OCI-M1 (cell line): ENCODE measurements around the gene SLC43A1.

ENCODE experiments used
- DNase-seq: peaks from one replicate; lab custom pipeline; 2025; lab: John Stamatoyannopoulos, UW

The SLC43A1 gene

GRCh38 chr11:57527056-57527631 is 11.6 kb upstream of the SLC43A1 start:
- peak; percentile 82 for DNase-seq

DNA sequence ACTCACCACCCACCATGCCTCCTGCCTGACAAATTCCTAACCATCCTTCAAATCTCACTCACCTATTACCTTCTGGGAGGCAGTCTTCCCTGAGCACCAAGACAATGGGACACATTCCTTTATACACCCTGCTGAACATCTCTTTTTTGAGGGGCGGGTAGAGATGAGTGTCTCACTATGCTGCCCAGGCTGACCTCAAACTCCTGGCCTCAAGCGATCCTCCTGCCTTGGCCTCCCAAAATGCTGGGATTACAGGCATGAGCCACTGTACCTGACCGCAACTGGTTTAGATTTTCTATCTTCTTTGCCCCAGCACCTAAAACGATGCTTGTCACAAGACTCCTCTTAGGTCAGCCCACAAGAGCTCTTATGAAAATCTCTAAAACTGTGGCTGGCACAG is 7.9 kb upstream of the SLC43A1 start:
- DNase-seq = no peak

DNA sequence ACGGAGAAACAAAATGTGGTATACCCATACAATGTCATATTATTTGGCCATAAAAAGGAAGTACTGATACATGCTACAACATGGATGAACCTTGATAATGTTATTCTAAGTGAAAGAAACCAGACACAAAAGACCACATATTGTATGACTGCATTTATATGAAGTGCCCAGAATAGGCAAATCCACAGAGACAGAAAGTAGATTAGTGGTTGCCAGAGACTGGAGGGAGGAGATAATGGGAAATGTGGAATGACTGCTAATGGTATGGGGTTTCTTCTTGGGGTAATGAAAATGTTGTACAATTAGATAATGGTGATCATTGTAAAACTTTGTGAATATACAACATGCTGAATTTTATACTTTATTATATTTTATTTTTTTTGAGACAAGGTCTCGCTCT is 5.6 kb upstream of the SLC43A1 start:
- DNase-seq = peak; percentile 27

DNA sequence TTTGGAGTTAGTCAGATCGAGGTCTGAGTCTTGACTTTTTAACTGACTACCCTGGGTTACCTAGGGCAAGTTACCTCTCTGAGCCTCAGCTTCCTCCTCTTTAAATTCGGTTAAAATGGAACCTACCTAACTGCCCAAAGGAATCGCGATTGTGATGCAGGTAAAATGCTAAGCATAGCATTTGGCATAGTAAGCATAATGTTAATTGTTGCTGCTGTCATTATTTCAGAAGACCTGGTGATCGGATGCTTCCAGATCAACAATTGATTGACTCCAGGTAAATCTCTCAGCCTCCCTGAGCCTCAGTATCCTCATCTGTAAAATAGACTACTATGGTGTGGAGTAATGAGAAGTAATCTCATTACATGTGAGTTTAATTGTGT is 550 bp upstream of the SLC43A1 start:
- no peak for DNase-seq

- DNase-seq = peak; percentile 64
Measured at GRCh38 chr11:57514538-57515331, 767 bp downstream of the SLC43A1 start.

GRCh38 chr11:57513911-57514537 is 1.5 kb downstream of the SLC43A1 start:
- DNase-seq = peak; percentile 64

- no peak for DNase-seq
Measured at GRCh38 chr11:57513452-57513795, 2.1 kb downstream of the SLC43A1 start.

- peak; percentile 71 for DNase-seq
Measured at GRCh38 chr11:57512646-57513451, 2.7 kb downstream of the SLC43A1 start.

GRCh38 chr11:57511741-57512430 is 3.6 kb downstream of the SLC43A1 start:
- DNase-seq = peak; percentile 18

DNA sequence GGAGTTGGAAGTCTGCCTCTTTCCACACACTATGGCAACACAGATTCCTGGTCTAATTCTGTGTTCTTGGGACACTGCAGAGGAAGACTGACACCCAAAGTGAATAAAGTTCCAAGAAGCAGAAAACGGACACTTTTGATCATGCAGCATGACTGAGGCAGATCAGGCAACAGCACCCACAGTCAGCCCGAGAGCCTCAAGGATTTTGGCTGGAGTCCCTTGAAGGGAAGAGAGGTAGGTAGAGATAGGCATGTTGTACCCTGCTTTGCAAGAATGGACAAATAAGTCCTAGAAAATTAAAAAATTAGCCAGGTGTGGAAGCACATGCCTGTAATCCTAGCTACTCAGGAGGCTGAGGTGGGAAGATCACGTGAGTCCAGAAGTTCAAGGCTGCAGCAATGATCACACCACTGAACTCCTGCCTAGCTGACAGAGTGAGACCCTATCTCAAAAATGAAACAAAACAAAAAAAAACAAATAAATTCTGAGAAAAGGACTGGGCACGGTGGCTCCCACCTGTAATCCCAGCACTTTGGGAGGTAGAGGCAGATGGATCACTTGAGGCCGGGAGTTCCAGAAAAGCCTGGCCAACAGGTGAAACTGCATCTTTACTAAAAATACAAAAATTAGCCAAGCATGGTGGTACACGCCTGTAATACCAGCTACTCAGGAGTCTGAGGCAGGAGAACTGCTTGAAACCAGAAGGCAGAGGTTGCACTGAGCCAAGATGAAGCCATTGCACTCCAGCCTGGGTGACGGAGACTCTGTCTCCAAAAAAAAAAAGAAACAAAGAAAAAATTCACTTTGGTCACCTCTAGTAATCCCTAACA is 6.9 kb downstream of the SLC43A1 start:
- no peak for DNase-seq

GRCh38 chr11:57506522-57506921 is 9.0 kb downstream of the SLC43A1 start:
- no peak for DNase-seq

DNA sequence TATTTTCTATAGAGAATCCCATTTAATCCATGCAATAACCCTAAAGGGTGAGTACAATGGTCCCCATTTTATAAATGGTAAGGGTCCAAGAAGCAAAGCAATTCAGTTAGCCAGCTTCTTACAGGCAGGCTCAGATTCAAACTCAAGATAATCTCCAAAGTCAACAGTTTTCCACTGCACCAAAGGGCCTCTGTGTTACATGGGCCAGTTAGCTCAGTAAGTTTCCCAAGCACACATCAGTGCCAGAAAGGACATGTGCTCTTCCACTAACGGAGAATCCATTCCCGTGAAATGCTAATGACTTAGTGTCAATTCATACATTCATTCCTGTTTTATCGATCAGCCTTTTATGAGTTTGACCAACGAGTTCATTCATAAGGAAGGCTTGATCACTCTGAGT is 11.0 kb downstream of the SLC43A1 start:
- no peak for DNase-seq

GRCh38 chr11:57502870-57503269 is 12.6 kb downstream of the SLC43A1 start:
- no peak for DNase-seq

DNA sequence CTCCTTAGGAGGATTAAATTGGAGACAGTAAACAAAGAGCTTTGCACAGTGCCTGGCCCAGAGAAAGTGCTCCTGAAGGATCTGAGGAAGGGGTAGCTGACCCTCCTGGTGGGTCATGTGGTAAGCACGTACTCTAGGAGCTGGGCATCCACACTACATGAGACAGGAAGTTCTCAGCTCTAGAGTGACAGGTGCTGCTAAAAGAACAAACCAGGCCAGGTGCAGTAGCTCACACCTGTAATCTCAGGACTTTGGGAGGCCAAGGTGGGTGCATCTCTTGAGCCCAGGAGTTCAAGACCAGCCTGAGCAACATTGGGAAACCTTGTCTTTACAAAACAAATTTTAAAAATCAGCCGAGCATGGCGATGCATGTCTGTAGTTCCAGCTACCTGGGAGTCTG is 13.1 kb downstream of the SLC43A1 start:
- no peak for DNase-seq

DNA sequence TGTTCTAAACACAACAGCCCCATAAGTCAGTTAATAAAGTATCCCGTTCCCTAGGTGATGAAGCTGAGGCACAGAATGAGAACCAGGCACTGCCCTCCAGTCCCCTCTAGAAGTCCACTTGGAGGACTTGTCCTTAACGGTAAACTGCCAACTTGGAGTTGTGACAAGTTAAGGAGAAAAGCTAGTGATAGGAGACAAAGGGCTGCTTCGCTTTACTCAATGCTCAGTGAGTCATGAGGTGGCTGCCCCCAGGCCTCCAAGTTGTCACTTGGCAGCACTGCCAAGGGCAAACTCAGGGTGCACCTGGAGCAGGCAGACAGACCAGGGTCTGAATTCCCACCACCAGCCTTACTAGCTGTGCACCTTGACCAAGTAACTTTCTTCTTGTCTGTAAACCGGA is 13.5 kb downstream of the SLC43A1 start:
- no peak for DNase-seq

DNA sequence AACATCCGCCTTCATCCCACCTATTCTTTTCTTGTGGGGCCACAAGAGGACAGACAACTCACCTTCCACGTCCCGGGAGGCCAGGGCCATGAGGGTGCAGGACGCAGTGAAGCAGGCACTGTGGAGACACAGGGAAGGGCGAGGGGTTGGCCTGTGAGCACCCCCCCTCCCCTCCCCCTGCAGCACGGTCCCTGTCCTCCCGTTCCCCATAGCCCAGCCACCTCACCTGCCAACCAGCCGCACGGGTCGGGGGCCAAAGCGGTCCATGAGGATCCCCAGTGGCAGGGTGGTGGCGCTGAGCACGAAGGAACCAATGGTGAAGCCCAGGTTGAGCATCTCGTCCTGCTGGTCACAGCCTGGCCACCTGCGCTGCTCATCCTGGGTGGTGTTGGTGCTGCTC is 14.6 kb downstream of the SLC43A1 start:
- no peak for DNase-seq

DNA sequence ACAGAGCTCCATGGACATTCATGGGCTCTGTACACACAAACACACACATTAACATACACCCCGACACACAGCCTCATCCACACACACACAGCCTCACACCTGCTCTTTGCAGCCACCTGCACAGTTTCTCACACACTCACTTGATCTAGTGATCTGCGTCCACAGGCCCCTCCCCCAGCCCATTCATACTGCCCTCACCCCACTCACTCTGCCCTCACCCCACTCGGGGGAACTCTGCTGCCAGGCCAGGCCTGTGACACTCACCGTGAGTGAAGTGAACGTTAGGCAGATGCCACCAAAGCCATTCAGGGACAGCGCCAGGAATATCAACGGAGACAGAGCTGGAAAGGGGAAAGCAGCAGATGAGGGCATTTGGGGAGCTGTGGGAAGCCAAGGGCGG is 15.0 kb downstream of the SLC43A1 start:
- DNase-seq = no peak

GRCh38 chr11:57499983-57500461 is 15.5 kb downstream of the SLC43A1 start:
- no peak for DNase-seq

DNA sequence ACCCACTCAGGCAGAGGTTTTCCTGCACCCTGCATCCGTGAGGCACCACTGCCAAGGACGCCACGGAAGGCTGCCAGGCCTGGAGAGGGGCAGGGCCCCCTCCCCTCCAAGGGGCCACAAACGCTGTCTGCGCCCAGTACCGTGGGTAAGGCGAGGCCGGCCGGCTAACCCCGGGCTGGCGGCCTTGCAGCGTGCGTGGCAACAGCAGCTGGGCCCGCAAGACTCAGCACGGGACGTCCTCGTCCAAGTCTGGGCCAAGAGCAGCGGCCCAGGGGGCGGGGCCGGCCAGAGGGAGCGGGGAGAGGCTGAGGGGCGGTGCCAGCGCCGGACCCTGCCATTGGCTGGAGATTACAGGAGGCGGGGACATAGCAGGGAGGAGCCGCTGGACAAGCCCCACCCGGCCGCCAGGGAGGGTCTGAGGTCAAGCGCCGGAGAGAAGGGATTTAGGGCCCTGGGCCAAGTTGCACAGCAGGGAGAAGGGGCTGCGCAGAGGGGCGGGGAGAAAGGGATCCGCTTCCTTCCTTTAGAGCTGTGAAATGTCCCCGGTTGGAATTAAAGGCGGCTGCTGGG is 16.0 kb downstream of the SLC43A1 start:
- no peak for DNase-seq

DNA sequence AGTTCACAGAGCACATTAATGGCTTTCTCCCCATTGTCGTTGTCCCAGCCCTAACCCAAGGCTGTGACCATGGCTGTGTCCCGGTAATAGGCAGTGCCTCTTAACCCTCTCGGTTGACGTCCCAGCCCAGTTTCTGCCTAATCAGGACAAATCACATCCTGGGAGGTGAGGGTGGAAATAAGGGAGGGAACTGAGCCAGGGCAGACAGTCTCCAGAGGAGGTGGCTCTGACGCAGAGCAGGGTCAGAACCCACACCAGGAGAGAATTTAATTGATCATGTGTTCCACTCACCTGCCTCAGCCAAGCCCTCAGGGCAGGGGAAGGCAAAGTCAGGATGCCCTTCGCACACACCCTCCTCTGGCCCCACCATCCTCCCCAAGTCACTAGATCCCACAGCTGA is 17.0 kb downstream of the SLC43A1 start:
- DNase-seq = no peak
